ENCODE data around the gene PIGW. TPM values are rescaled to one million over a fixed set of nuclear protein-coding genes. Genes with fewer than 3 reads are reported as not detected.
A peak's percentile ranks its signal among the peaks of the same experiment; 100 is the strongest.

Gene PIGW, protein sequence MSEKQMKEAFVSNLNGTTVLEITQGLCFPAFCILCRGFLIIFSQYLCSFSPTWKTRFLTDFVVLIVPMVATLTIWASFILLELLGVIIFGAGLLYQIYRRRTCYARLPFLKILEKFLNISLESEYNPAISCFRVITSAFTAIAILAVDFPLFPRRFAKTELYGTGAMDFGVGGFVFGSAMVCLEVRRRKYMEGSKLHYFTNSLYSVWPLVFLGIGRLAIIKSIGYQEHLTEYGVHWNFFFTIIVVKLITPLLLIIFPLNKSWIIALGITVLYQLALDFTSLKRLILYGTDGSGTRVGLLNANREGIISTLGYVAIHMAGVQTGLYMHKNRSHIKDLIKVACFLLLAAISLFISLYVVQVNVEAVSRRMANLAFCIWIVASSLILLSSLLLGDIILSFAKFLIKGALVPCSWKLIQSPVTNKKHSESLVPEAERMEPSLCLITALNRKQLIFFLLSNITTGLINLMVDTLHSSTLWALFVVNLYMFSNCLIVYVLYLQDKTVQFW
- polyA plus RNA-seq (2012; ENCODE audit: insufficient read length, low read depth), result 3.6 TPM

- TF ChIP-seq TAF1 (IDR thresholded peaks at IDR 0.05; ENCODE audit: borderline replicate concordance, insufficient read depth, low read length) (peak; percentile 86; the same call in 1 of the 2 replicates), FOXP2 (optimal IDR thresholded peaks at IDR 0.05; ENCODE audit: borderline replicate concordance, extremely low read depth, extremely low read length, insufficient read depth) (peak; percentile 86), REST (IDR thresholded peaks at IDR 0.05; ENCODE audit: insufficient read depth in 1 of 2, low read depth in 2 of 2, low read length in 2 of 2) (peak in 1 of 2 experiments; percentile 17; a peak in 1 of 4 replicates), POLR2AphosphoS5 (IDR thresholded peaks at IDR 0.05; ENCODE audit: low read depth, low read length) (peak; percentile 88), SIN3A (IDR thresholded peaks at IDR 0.05; ENCODE audit: borderline replicate concordance, insufficient read depth, low read length) (peak; percentile 84; the same call in 1 of the 2 replicates)
Observed at GRCh38 chr17:36534840-36535668, at the start of gene PIGW, which contains the start of gene MYO19. Gene PIGW (plus strand): TSS chr17:36534987. CDS start chr17:36537102, 2,115 bp downstream. Gene MYO19 (minus strand): TSS chr17:36534868. CDS start chr17:36532538, 2,330 bp downstream.

- TF ChIP-seq REST (IDR thresholded peaks at IDR 0.05; ENCODE audit: insufficient read depth in 1 of 2, low read depth in 2 of 2, low read length in 2 of 2), result no peak
- TF ChIP-seq POLR2AphosphoS5 (IDR thresholded peaks at IDR 0.05; ENCODE audit: low read depth, low read length), result no peak
- TF ChIP-seq FOXP2 (optimal IDR thresholded peaks at IDR 0.05; ENCODE audit: borderline replicate concordance, extremely low read depth, extremely low read length, insufficient read depth), result no peak
- TF ChIP-seq TAF1 (IDR thresholded peaks at IDR 0.05; ENCODE audit: borderline replicate concordance, insufficient read depth, low read length), result no peak
- TF ChIP-seq SIN3A (IDR thresholded peaks at IDR 0.05; ENCODE audit: borderline replicate concordance, insufficient read depth, low read length), result no peak
Observed at GRCh38 chr17:36485027-36485426, 49.8 kb upstream of the PIGW start.

- no peak for TF ChIP-seq TAF1 (IDR thresholded peaks at IDR 0.05; ENCODE audit: borderline replicate concordance, insufficient read depth, low read length)
- TF ChIP-seq REST (IDR thresholded peaks at IDR 0.05; ENCODE audit: insufficient read depth in 1 of 2, low read depth in 2 of 2, low read length in 2 of 2), result no peak
- no peak for TF ChIP-seq FOXP2 (optimal IDR thresholded peaks at IDR 0.05; ENCODE audit: borderline replicate concordance, extremely low read depth, extremely low read length, insufficient read depth)
- no peak for TF ChIP-seq POLR2AphosphoS5 (IDR thresholded peaks at IDR 0.05; ENCODE audit: low read depth, low read length)
- TF ChIP-seq SIN3A (IDR thresholded peaks at IDR 0.05; ENCODE audit: borderline replicate concordance, insufficient read depth, low read length), result no peak
Observed at GRCh38 chr17:36485805-36486203, 49.0 kb upstream of the PIGW start.

- TF ChIP-seq POLR2AphosphoS5 (IDR thresholded peaks at IDR 0.05; ENCODE audit: low read depth, low read length) (no peak; the same call in 1 of the 2 replicates), TAF1 (IDR thresholded peaks at IDR 0.05; ENCODE audit: borderline replicate concordance, insufficient read depth, low read length) (peak; percentile 53; the same call in 1 of the 2 replicates), FOXP2 (optimal IDR thresholded peaks at IDR 0.05; ENCODE audit: borderline replicate concordance, extremely low read depth, extremely low read length, insufficient read depth) (peak; percentile 97), SIN3A (IDR thresholded peaks at IDR 0.05; ENCODE audit: borderline replicate concordance, insufficient read depth, low read length) (peak; percentile 13; the same call in 1 of the 2 replicates), REST (IDR thresholded peaks at IDR 0.05; ENCODE audit: insufficient read depth in 1 of 2, low read depth in 2 of 2, low read length in 2 of 2) (peak in 1 of 2 experiments; percentile 71; a peak in 3 of 4 replicates)
Observed at GRCh38 chr17:36486204-36487194, 48.3 kb upstream of the PIGW start, which contains the start of gene ZNHIT3. Gene ZNHIT3 (plus strand): TSS chr17:36486681. CDS start chr17:36486700, 19 bp downstream.
